Lower lobe of right lung (tissue), 2 donors: ENCODE measurements around the gene CTXND1. TPM values are rescaled to one million over a fixed set of nuclear protein-coding genes. Genes with fewer than 3 reads are reported as not detected.

Experiments used
- ATAC-seq, 2 donors: fragments of 200-7000 bp; cut with Tn5 transposase; one replicate each; pipeline ENCODE4 v1.9.1; 2020 to 2022; ENCODE audit warnings: mild to moderate bottlenecking in 2 of 2, moderate library complexity in 2 of 2
- DNase-seq: peaks from one replicate; pipeline ENCODE4 v3.0.0-alpha.2; 2020
- H3K27ac ChIP-seq: fragments of 200-600 bp; one replicate; pipeline ENCODE4 v1.8.0; 2022
- H3K27me3 ChIP-seq: fragments of 200-600 bp; one replicate; pipeline ENCODE4 v1.8.0; 2022; ENCODE audit warnings: low read depth
- H3K36me3 ChIP-seq: fragments of 200-600 bp; one replicate; pipeline ENCODE4 v1.8.0; 2022; ENCODE audit warnings: mild to moderate bottlenecking
- H3K4me1 ChIP-seq: fragments of 200-600 bp; one replicate; pipeline ENCODE4 v1.8.0; 2022
- H3K4me3 ChIP-seq: fragments of 200-600 bp; one replicate; pipeline ENCODE4 v1.8.0; 2022; ENCODE audit warnings: mild to moderate bottlenecking
- H3K9me3 ChIP-seq: fragments of 200-600 bp; one replicate; pipeline ENCODE4 v1.8.0; 2022
- CTCF ChIP-seq: fragments of 200-600 bp; IDR thresholded peaks from one replicate; pipeline ENCODE4 v1.8.0; 2022; ENCODE audit warnings: antibody characterized with exemption, mild to moderate bottlenecking
- intact Hi-C: fragments of 100-400 bp; cut with DNase I; formaldehyde crosslinking; loops from one replicate; pipeline ENCODE4 v1.11.0; 2022
- total RNA-seq: library from RNA; stranded (reverse); fragmentation: NEBNext Ultra II Directional; extraction: Animal tissue kit (Norgen Biotek cat#: 25700); gene quantifications from one replicate; pipeline ENCODE4 v1.2.1, GENCODE V29; 2021
- donor health status: DM: no; HTN: yes; CAD: no; lungs with severe emphysema.

The CTXND1 gene
- total RNA-seq, 1 donor from 2014 or later = 1.8 TPM

GRCh38 chr15:80234883-80235282, 17.1 kb downstream of the CTXND1 start:
- Histone ChIP-seq H3K27me3 (peaks cover 14% of the 10 kb centered on the region), H3K27ac (no peak overlapping the region), H3K4me1 (no peaks in the 10 kb centered on the region), H3K36me3 (no peaks in the 10 kb centered on the region), H3K4me3 (no peak overlapping the region), H3K9me3 (no peaks in the 10 kb centered on the region)
- peak; percentile 54 for TF ChIP-seq CTCF
- ATAC-seq (peak; percentile 26 to 52), DNase-seq (peak; percentile 57)
- intact Hi-C loops = no loop called here

GRCh38 chr15:80233581-80233980, 18.4 kb downstream of the CTXND1 start:
- intact Hi-C loops = no loop called here
- Histone ChIP-seq H3K4me3 (no peak overlapping the region), H3K27me3 (peaks cover 11% of the 10 kb centered on the region), H3K36me3 (no peaks in the 10 kb centered on the region), H3K4me1 (no peaks in the 10 kb centered on the region), H3K9me3 (no peaks in the 10 kb centered on the region), H3K27ac (no peak overlapping the region)
- no peak for TF ChIP-seq CTCF
- DNase-seq (no peak), ATAC-seq (no peak)

GRCh38 chr15:80231371-80231770, 20.6 kb downstream of the CTXND1 start:
- H3K4me1 ChIP-seq = no peaks in the 10 kb centered on the region
- no peaks in the 10 kb centered on the region for H3K36me3 ChIP-seq
- ATAC-seq (no peak), DNase-seq (no peak)
- no peaks in the 10 kb centered on the region for H3K9me3 ChIP-seq
- peaks cover 11% of the 10 kb centered on the region for H3K27me3 ChIP-seq
- H3K27ac ChIP-seq = no peak overlapping the region
- TF ChIP-seq CTCF = no peak
- intact Hi-C loops = no loop called here
- H3K4me3 ChIP-seq = no peak overlapping the region

- no peaks in the 10 kb centered on the region for H3K36me3 ChIP-seq
- H3K4me1 ChIP-seq = no peaks in the 10 kb centered on the region
- no peak overlapping the region for H3K4me3 ChIP-seq
- H3K9me3 ChIP-seq = no peaks in the 10 kb centered on the region
- ATAC-seq = peak; percentile 92 to 96
- no peak overlapping the region for H3K27ac ChIP-seq
- H3K27me3 ChIP-seq = no peaks in the 10 kb centered on the region
- no peak for TF ChIP-seq CTCF
- intact Hi-C loops = no loop called here
- DNase-seq = no peak
Measured at GRCh38 chr15:80228959-80229610, 22.9 kb downstream of the CTXND1 start.

GRCh38 chr15:80219955-80220354, 32.1 kb downstream of the CTXND1 start:
- no peak for TF ChIP-seq CTCF

More at GRCh38 chr15:80219955-80220354, 32.1 kb downstream of the CTXND1 start:
- H3K4me1 ChIP-seq = no peaks in the 10 kb centered on the region
- H3K36me3 ChIP-seq = no peaks in the 10 kb centered on the region
- ATAC-seq = no peak
- H3K27me3 ChIP-seq = no peaks in the 10 kb centered on the region
- intact Hi-C loops = no loop called here
- no peak for DNase-seq
- H3K9me3 ChIP-seq = no peaks in the 10 kb centered on the region
- no peak overlapping the region for H3K27ac ChIP-seq
- no peak overlapping the region for H3K4me3 ChIP-seq
